HepG2 (cell line): ENCODE measurements around the gene SCAI. TPM values are rescaled to one million over a fixed set of nuclear protein-coding genes. Genes with fewer than 3 reads are reported as not detected.

Experiments
- ATM ChIP-seq: fragments of 450-650 bp; IDR thresholded peaks from 2 replicates; pipeline ENCODE4 v1.7.1; 2017; ENCODE audit warnings: mild to moderate bottlenecking, borderline replicate concordance
- DMTF1 ChIP-seq: sonication (generic); formaldehyde crosslinking; IDR thresholded peaks from 2 replicates; pipeline ENCODE4 v1.4.0; 2020; ENCODE audit warnings: mild to moderate bottlenecking, missing genetic modification reagents
- FLYWCH1 ChIP-seq: sonication (generic); formaldehyde crosslinking; IDR thresholded peaks from 2 replicates; pipeline ENCODE4 v1.8.1; 2023; ENCODE audit warnings: mild to moderate bottlenecking, missing genetic modification reagents
- PITX1 ChIP-seq: sonication (generic); formaldehyde crosslinking; IDR thresholded peaks from 2 replicates; pipeline ENCODE4 v1.5.1; 2020; ENCODE audit warnings: mild to moderate bottlenecking, missing genetic modification reagents
- SNAPC5 ChIP-seq: sonication (generic); formaldehyde crosslinking; IDR thresholded peaks from 2 replicates; pipeline ENCODE4 v1.8.1; 2023; ENCODE audit warnings: mild to moderate bottlenecking, missing genetic modification reagents, borderline replicate concordance
- SOX6 ChIP-seq, 2 experiments: fragments of 450-650 bp in 1 of 2; sonication (generic) in 1 of 2; formaldehyde crosslinking in 1 of 2; IDR thresholded peaks; 2 replicates each; pipeline versions ENCODE4 v1.4.0 to v1.6.1; 2017 to 2020; ENCODE audit warnings: antibody characterized with exemption in 1 of 2, mild to moderate bottlenecking in 1 of 2, missing genetic modification reagents in 1 of 2
- TERF1 ChIP-seq: sonication (generic); formaldehyde crosslinking; IDR thresholded peaks from 2 replicates; pipeline ENCODE4 v1.8.0; 2022; ENCODE audit warnings: mild to moderate bottlenecking, missing genetic modification reagents, moderate library complexity
- TRIM22 ChIP-seq: fragments of 450-650 bp; IDR thresholded peaks from 2 replicates; pipeline ENCODE4 v1.6.1; 2017
- ZNF430 ChIP-seq: sonication (generic); formaldehyde crosslinking; IDR thresholded peaks from 2 replicates; pipeline ENCODE4 v1.9.0; 2021; ENCODE audit warnings: mild to moderate bottlenecking, missing genetic modification reagents
- ZNF879 ChIP-seq: sonication (generic); formaldehyde crosslinking; IDR thresholded peaks from 2 replicates; pipeline ENCODE4 v1.8.1; 2023; ENCODE audit warnings: missing genetic modification reagents
- polyA plus RNA-seq, 8 experiments: library from polyadenylated mRNA; depleted of rRNA in 3 of 8; stranded (reverse) in 7 of 8; unstranded in 1 of 8; fragments of >200 nt; fragmentation: Illumina TruSeq in 4 of 8; extraction: Trizol in 4 of 8; gene quantifications; 2 replicates each; pipeline versions ENCODE4 v1.2.1 to v1.2.3, GENCODE V29; 2011 to 2016; ENCODE audit warnings: low read depth in 4 of 8, missing spikeins in 1 of 8, mixed read lengths in 1 of 8; ENCODE audit not compliant: insufficient read depth in 1 of 8
- total RNA-seq, 5 experiments: library from RNA; depleted of rRNA; stranded (reverse); fragments of >200 nt; fragmentation: Illumina TruSeq; extraction: Trizol; gene quantifications; 2 replicates each; pipeline ENCODE4 v1.2.3, GENCODE V29; 2016; ENCODE audit warnings: low read depth in 1 of 5

The SCAI gene
- total and polyA plus RNA-seq, 2 of the 13 experiments (the other 11 are each of a cell fraction or from before 2014, with no cell fraction given): 4.4 to 8.4 TPM

GRCh38 chr9:124913378-124913777 lies 229.9 kb downstream of the SCAI start (continued):
- TF ChIP-seq FLYWCH1 (CRISPR knock-in tag): no peak
- no peak for TF ChIP-seq TERF1 (CRISPR knock-in tag)
- TF ChIP-seq TRIM22: no peak
- no peak for TF ChIP-seq ZNF879 (CRISPR knock-in tag)
- no peak for TF ChIP-seq DMTF1 (CRISPR knock-in tag)
- no peak for TF ChIP-seq PITX1
- TF ChIP-seq ZNF430 (CRISPR knock-in tag): no peak
- TF ChIP-seq SOX6 (IDR thresholded peaks at IDR 0.05): no peak
- no peak for TF ChIP-seq SOX6 (CRISPR knock-in tag; IDR thresholded peaks at IDR 0.05)
- TF ChIP-seq SNAPC5 (CRISPR knock-in tag): no peak
- no peak for TF ChIP-seq ATM
